Medulla oblongata (tissue), 1 donor: ENCODE data around the gene PRKCA.

Source experiments
- DNase-seq: peaks from one replicate; pipeline ENCODE4 v3.0.0-alpha.2; 2015; ENCODE audit errors: extremely low spot score

The PRKCA gene

GRCh38 chr17:66654764-66655163 lies 352.4 kb downstream of the PRKCA start:
- DNase-seq, result no peak

DNA sequence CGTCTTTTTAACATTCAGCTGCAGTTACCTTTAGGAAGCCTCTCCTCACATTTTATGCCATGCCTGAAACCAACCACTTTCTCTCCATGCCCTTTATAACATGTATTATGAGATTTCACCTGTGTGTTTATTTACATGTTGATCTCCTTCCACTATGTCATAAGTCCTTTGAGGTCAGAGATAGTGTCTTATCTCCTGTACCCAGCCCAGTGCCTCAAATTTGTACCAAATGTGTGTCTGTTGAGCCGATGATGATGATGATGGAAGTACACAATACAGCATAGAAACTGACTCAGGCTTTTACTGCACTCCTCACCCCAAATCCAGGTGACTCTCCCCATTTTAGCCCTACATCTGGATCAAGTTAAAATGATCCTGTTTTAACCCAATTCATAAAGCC lies 353.0 kb downstream of the PRKCA start:
- no peak for DNase-seq

- DNase-seq, result no peak
Measured at GRCh38 chr17:66655861-66656260, 353.4 kb downstream of the PRKCA start.

GRCh38 chr17:66661411-66662256 lies 359.2 kb downstream of the PRKCA start:
- DNase-seq, result no peak

- DNase-seq, result no peak
Measured at GRCh38 chr17:66662496-66662895, 360.1 kb downstream of the PRKCA start.

DNA sequence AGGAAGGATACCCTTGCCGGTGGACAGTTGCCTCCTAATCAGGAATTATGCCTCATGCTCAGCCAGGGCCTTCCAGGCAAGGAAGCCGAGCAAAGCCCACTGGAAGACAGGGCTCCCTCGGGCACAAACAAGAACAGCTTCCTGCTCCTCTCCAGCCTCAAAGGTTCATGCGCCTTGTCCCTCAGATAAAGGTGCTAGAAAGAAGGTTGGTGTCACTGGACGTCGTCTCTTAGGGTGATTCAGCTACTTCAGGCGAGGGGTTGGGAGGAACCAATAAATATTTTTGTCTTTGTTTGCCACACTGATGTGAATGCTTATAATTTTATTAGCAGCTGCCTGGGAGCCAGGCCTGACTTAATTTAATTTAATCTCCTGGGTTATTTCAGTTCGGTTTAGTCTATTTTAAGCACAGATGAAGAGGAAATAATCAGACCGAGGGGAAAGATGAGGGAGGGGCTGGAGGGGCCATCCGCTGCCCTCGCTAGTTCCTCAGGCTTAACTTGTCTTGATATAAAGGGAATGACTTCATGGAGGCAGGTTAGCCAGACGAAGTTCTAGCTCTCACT lies 360.7 kb downstream of the PRKCA start:
- DNase-seq, result no peak

- no peak for DNase-seq
Measured at GRCh38 chr17:66664336-66664735, 361.9 kb downstream of the PRKCA start.

- DNase-seq, result no peak
Measured at GRCh38 chr17:66665194-66665593, 362.8 kb downstream of the PRKCA start.

DNA sequence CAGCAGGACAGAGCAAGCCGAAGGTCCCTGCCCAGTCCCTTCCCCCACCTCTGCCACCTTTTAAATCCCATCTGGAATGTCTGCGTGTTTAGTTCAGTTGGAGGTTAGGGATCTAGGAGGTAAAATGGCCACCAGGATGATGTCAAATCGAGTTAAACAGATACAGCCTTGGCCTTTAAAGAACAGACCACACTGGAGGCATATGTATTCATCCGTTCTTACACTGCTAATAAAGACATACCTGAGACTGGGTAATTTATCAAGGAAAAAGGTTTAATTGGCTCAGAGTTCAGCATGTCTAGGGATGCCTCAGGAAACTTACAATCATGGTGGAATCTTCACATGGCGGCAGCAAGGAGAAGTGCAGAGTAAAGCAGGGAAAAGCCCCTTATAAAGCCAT lies 364.7 kb downstream of the PRKCA start:
- no peak for DNase-seq

GRCh38 chr17:66667491-66668030 lies 365.1 kb downstream of the PRKCA start:
- DNase-seq, result no peak

DNA sequence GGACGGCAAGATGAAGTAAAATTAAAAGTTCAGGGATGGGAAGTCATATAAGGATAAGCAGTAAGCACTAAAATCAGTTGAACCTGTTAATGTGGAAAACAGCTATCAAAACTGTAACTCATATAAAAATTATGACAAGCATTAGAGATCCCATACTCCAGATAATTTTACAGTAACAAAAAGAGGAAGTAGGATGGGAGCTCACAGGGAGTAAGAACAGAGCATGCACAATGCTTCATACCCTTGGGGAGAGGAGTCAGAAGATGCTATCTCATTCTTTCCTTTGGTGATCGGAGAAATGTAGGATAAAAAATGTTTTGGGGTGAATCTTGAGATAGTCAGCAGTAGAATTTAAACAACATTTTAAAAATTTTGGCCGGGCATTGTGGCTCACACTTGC lies 367.8 kb downstream of the PRKCA start:
- DNase-seq, result no peak

DNA sequence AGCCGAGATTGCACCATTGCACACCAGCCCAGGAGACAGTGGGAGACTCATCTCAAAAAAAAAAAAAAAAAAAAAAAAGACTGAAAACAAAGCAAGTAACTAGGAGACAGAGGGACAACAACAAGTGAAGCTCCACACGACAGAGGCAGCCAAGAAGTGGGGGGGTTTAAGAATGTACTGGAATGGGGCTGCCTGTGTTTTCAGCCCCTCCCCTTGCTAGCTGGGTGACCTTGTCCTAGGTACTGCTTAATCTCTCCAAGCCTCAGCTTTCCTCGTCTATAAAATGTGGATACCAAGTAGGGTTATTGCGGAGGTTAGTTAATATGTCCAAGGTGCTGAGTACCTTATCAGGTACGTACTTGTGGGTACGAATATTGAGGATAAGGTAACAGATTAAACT lies 368.7 kb downstream of the PRKCA start:
- DNase-seq, result no peak

- DNase-seq, result peak; percentile 89
Measured at GRCh38 chr17:66673668-66674276, 371.4 kb downstream of the PRKCA start.

GRCh38 chr17:66675273-66675990 lies 373.0 kb downstream of the PRKCA start:
- DNase-seq, result no peak

DNA sequence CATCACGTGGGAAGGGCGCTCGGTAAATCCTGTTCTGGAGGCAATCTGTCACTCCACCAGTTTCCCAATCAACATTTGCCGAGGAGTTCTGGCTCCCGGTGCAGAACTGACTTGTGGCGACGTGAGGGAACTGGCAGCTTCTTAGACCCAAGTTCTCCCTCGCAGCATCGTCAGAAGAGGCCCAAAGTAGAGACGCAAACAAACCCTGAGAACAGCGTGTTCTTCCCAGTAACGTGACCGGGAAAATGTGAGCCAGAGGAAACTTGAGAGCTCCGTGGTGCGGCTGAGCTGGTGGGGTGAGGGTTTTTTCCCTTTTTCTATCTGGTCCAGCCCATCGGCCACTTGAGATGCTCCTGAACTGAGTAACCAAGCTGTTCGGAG lies 373.6 kb downstream of the PRKCA start:
- no peak for DNase-seq

- no peak for DNase-seq
Measured at GRCh38 chr17:66676421-66676820, 374.0 kb downstream of the PRKCA start.

GRCh38 chr17:66677201-66677981 lies 375.0 kb downstream of the PRKCA start:
- no peak for DNase-seq

DNA sequence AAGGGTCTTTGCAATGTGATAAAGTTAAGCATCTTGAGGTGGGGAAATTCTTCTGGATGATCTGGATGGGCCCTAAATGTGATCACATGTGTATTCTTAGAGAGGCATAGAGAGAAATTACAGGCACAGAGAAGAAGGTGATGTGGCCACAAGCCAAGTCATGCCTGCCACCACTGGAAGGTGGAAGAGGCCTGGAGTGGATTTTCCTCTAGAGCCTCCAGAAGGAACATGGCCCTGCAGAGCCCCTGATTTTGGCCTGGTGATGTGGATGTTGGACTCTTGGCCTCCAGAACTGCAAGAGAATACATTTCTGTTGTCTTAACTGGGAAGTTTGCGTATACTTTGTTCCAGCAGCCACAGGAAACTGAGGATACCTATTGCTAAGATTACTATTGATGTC lies 375.6 kb downstream of the PRKCA start:
- no peak for DNase-seq

GRCh38 chr17:66678827-66679226 lies 376.4 kb downstream of the PRKCA start:
- no peak for DNase-seq

DNA sequence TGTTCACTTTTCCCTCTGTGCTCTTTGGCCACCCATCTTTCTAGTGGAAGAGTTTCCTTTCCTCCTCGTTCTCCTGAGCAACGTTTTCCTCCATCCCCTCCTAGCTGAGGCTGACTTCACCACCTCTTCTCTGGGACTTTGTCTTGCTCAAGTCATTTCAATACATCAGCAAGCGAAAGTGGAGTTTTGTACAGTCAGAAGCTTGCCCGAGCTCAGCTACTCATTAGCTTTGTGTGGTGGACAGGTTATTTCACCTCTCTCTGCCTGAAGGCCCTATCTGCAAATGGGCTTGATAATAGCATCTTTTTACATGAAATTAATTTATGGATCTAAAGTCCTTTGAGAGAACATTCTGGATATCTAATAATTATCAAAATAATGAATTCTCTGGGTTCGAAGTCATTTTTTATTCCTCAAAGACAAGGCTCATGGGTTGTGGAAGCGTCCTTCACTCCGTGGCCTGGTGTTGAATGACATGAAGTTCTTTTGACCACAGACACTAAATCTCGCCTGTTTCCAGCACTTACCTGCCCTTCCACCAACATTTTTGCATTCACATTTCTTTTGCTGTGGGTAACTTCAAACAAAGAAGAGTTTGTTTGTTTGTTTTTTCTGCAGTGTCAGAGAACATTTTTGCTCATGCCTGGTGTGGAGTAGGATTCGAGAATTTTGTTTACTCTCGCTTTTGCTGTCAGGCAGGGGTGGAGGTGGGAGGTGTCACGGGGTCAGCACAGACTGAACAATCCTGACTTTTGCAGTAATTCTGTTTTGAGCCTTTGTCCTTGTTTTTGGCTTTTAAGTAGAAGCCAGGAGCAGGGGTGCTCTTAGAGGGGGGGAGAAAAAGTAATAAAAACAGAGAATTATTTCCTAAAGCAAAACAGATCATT lies 377.5 kb downstream of the PRKCA start:
- no peak for DNase-seq
